PC-3 (cell line): ENCODE results near the gene GRXCR2. TPM values are rescaled to one million over a fixed set of nuclear protein-coding genes. Genes with fewer than 3 reads are reported as not detected.

Experiments
- ATAC-seq: fragments of 200-7000 bp; cut with Tn5 transposase; 2 replicates; pipeline ENCODE4 v1.9.1; 2020; ENCODE audit warnings: mild to moderate bottlenecking, moderate library complexity
- BruUV-seq: library from RNA; stranded (reverse); fragments of 400-500 nt; replicated peaks from 2 replicates; lab custom pipeline; 2021; lab: Mats Ljungman, UMichigan
- CTCF ChIA-PET: fragments of 300-600 bp; sonication (Branson Sonifier 250); formaldehyde crosslinking; loops from one replicate; lab custom pipeline; 2022; ENCODE audit warnings: antibody characterized with exemption; lab: Charles Lee
- POLR2A ChIA-PET: fragments of 300-600 bp; sonication (Branson Sonifier 250); formaldehyde crosslinking; loops from one replicate; lab custom pipeline; 2022; ENCODE audit warnings: antibody characterized with exemption; ENCODE audit not compliant: unreplicated experiment; lab: Charles Lee
- DNase-seq: peaks from one replicate; pipeline ENCODE4 v3.0.0-alpha.2; 2015
- H2AFZ ChIP-seq: fragments of 300-600 bp; sonication (generic); 2 replicates; pipeline ENCODE4 v1.6.0; 2016; ENCODE audit warnings: antibody characterized with exemption, low read length
- H3F3A ChIP-seq: fragments of 300-600 bp; sonication (generic); one replicate; pipeline ENCODE4 v1.6.0; 2017; ENCODE audit warnings: antibody characterized with exemption, low read length, control low read depth, mild to moderate bottlenecking; ENCODE audit not compliant: unreplicated experiment
- H3K27ac ChIP-seq: fragments of 300-600 bp; sonication (generic); 2 replicates; pipeline ENCODE4 v1.5.1; 2016; ENCODE audit warnings: mild to moderate bottlenecking, low read length
- H3K27me3 ChIP-seq: fragments of 300-600 bp; sonication (generic); 2 replicates; pipeline ENCODE4 v1.6.1; 2016; ENCODE audit warnings: low read length, mixed read lengths
- H3K36me3 ChIP-seq: fragments of 300-600 bp; sonication (generic); 2 replicates; pipeline ENCODE4 v1.6.1; 2016; ENCODE audit warnings: low read depth, mixed run types, low read length, mixed read lengths
- H3K4me1 ChIP-seq: fragments of 300-600 bp; sonication (generic); 2 replicates; pipeline ENCODE4 v1.5.1; 2016; ENCODE audit warnings: low read length; ENCODE audit not compliant: insufficient read depth
- H3K4me2 ChIP-seq: fragments of 300-600 bp; sonication (generic); 2 replicates; pipeline ENCODE4 v1.6.0; 2016; ENCODE audit warnings: low read length
- H3K4me3 ChIP-seq: fragments of 300-600 bp; sonication (generic); 2 replicates; pipeline ENCODE4 v1.5.1; 2016; ENCODE audit warnings: mild to moderate bottlenecking, low read length, mixed read lengths
- H3K79me2 ChIP-seq: fragments of 300-600 bp; sonication (generic); 2 replicates; pipeline ENCODE4 v1.6.1; 2017; ENCODE audit warnings: low read length, mixed read lengths
- H3K9ac ChIP-seq: fragments of 300-600 bp; sonication (generic); 2 replicates; pipeline ENCODE4 v1.6.0; 2016; ENCODE audit warnings: mild to moderate bottlenecking, low read length
- H3K9me2 ChIP-seq: fragments of 300-600 bp; sonication (generic); replicated peaks from 2 replicates; pipeline ENCODE4 v1.6.1; 2016; ENCODE audit warnings: mixed run types, low read length, mixed read lengths
- H3K9me3 ChIP-seq: fragments of 300-600 bp; sonication (generic); 2 replicates; pipeline ENCODE4 v1.6.1; 2016; ENCODE audit warnings: low read length, mixed read lengths
- H4K20me1 ChIP-seq: fragments of 300-600 bp; sonication (generic); 2 replicates; pipeline ENCODE4 v1.6.1; 2016; ENCODE audit warnings: low read length, mixed read lengths
- EZH2 ChIP-seq: fragments of 300-600 bp; sonication (generic); IDR thresholded peaks from one replicate; pipeline ENCODE4 v1.6.1; 2017; ENCODE audit warnings: antibody characterized with exemption, mild to moderate bottlenecking, low read length; ENCODE audit not compliant: unreplicated experiment
- EZH2phosphoT487 ChIP-seq: fragments of 300-600 bp; sonication (generic); IDR thresholded peaks from 2 replicates; pipeline ENCODE4 v1.6.1; 2018; ENCODE audit warnings: mild to moderate bottlenecking, antibody characterized with exemption, low read length, borderline replicate concordance
- intact Hi-C: fragments of 100-400 bp; cut with micrococcal nuclease; formaldehyde crosslinking; loops from 2 replicates; pipeline ENCODE4 v1.9.0; 2023
- total RNA-seq: library from RNA; depleted of rRNA; stranded (reverse); fragments of >200 nt; gene quantifications from 2 replicates; pipeline ENCODE4 v1.2.3, GENCODE V29; 2014
- TF ChIP-seq, protein P1 (sequence below): fragments of 300-600 bp; sonication (generic); conservative IDR thresholded peaks from 2 replicates; pipeline ENCODE4 v1.5.1; 2017; ENCODE audit warnings: antibody characterized with exemption, low read depth, mild to moderate bottlenecking, low read length

The GRXCR2 gene
- total RNA-seq, 1 experiment from 2014 or later: not detected

DNA sequence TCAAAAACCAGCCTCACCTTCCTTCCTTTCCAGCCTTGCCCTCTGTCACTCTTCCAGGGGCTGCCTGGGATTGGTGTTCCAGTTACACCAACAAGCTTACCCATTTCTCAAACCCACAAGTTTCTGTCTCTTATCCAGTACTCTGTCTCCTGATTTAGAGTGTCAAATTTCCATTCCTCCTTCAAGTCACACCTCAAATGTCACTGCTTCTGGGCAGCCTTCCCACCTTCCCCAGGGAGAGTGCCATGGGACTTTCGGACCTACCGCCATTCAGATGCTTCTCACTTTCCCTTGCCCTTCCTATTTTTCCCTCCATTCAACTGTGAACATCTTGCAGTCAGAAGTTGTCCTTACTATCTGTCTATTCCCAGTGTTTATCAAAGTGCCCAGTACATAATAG lies 2.0 kb upstream of the GRXCR2 start:
- H3K27ac ChIP-seq: no peak overlapping the region
- no peak overlapping the region for H3K9ac ChIP-seq
- no peaks in the 10 kb centered on the region for H3K9me3 ChIP-seq
- no peaks in the 10 kb centered on the region for H3F3A ChIP-seq
- CTCF ChIA-PET: no interaction called here
- no peaks in the 10 kb centered on the region for H3K36me3 ChIP-seq
- no peaks in the 10 kb centered on the region for H3K27me3 ChIP-seq
- H2AFZ ChIP-seq: no peak overlapping the region
- no peaks in the 10 kb centered on the region for H3K79me2 ChIP-seq
- POLR2A ChIA-PET: no interaction called here
- no peak overlapping the region for H3K4me3 ChIP-seq
- no peaks in the 10 kb centered on the region for H3K4me1 ChIP-seq
- intact Hi-C loops: no loop called here
- no peaks in the 10 kb centered on the region for H3K9me2 ChIP-seq
- TF ChIP-seq EZH2 (no peak), EZH2phosphoT487 (no peak)
- TF ChIP-seq, protein P1, sequence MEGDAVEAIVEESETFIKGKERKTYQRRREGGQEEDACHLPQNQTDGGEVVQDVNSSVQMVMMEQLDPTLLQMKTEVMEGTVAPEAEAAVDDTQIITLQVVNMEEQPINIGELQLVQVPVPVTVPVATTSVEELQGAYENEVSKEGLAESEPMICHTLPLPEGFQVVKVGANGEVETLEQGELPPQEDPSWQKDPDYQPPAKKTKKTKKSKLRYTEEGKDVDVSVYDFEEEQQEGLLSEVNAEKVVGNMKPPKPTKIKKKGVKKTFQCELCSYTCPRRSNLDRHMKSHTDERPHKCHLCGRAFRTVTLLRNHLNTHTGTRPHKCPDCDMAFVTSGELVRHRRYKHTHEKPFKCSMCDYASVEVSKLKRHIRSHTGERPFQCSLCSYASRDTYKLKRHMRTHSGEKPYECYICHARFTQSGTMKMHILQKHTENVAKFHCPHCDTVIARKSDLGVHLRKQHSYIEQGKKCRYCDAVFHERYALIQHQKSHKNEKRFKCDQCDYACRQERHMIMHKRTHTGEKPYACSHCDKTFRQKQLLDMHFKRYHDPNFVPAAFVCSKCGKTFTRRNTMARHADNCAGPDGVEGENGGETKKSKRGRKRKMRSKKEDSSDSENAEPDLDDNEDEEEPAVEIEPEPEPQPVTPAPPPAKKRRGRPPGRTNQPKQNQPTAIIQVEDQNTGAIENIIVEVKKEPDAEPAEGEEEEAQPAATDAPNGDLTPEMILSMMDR: no peak
- no peaks in the 10 kb centered on the region for H4K20me1 ChIP-seq
- BruUV-seq: no TSS peak
- ATAC-seq (no peak), DNase-seq (no peak)
- H3K4me2 ChIP-seq: no peak overlapping the region

DNA sequence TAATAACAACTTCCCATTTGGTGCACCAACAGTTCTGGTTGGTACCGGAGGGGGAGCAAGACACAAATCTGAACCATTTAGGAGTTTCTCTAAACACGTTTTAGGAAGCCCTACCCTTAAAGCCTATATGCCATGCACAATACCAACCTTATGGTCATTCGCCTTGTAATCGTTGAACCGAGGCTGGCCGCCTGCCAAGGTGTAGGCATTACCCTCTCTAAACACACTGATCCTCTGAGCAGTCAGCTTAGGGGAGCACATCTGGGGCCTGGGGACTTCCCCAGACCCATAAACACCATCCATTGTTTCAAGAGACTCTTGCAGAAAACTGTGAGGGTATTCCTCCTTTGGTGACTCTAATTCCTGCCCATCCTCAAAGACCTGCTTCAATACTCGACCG lies 328 bp downstream of the GRXCR2 start:
- Histone ChIP-seq H3K27ac (no peak overlapping the region), H2AFZ (no peak overlapping the region), H3F3A (no peaks in the 10 kb centered on the region), H3K9ac (no peak overlapping the region), H3K79me2 (no peaks in the 10 kb centered on the region), H3K4me3 (no peak overlapping the region), H3K9me2 (no peaks in the 10 kb centered on the region), H3K9me3 (no peaks in the 10 kb centered on the region), H3K27me3 (no peaks in the 10 kb centered on the region), H3K4me1 (no peaks in the 10 kb centered on the region), H3K4me2 (no peak overlapping the region), H4K20me1 (no peaks in the 10 kb centered on the region), H3K36me3 (no peaks in the 10 kb centered on the region)
- BruUV-seq: no TSS peak
- DNase-seq (no peak), ATAC-seq (no peak)
- ChIA-PET CTCF (no interaction called here), POLR2A (no interaction called here)
- TF ChIP-seq, protein P1: no peak
- TF ChIP-seq EZH2 (no peak), EZH2phosphoT487 (no peak)
- intact Hi-C loops: no loop called here

DNA sequence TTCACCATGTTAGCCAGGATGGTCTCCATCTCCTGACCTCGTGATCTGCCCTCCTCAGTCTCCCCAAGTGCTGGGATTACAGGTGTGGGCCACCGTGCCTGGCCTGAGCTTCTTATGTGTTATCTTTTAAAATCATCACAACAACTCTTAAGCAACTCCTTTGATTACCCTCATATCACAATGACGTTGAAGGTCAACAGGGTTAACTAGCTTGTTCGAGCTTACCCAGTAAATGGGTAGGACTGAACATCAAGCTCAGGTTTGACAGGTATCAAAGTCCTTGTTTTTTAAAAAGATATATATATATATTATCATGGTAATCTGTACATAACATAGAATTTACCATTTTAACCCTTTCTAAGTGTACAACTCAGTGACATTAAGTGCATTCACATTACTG lies 3.1 kb downstream of the GRXCR2 start:
- no peaks in the 10 kb centered on the region for H3K9me2 ChIP-seq
- no peaks in the 10 kb centered on the region for H3F3A ChIP-seq
- no peak for ATAC-seq
- H2AFZ ChIP-seq: no peak overlapping the region
- no peak overlapping the region for H3K4me3 ChIP-seq
- no peak overlapping the region for H3K27ac ChIP-seq
- no peak overlapping the region for H3K4me2 ChIP-seq
- DNase-seq: no peak
- no TSS peak for BruUV-seq
- TF ChIP-seq, protein P1: no peak
- H3K9me3 ChIP-seq: no peaks in the 10 kb centered on the region
- H3K4me1 ChIP-seq: no peaks in the 10 kb centered on the region
- ChIA-PET POLR2A (no interaction called here), CTCF (no interaction called here)
- intact Hi-C loops: no loop called here
- H3K36me3 ChIP-seq: no peaks in the 10 kb centered on the region
- no peaks in the 10 kb centered on the region for H4K20me1 ChIP-seq
- no peaks in the 10 kb centered on the region for H3K27me3 ChIP-seq
- H3K9ac ChIP-seq: no peak overlapping the region
- no peaks in the 10 kb centered on the region for H3K79me2 ChIP-seq
